ENCODE measurements around the gene DENND1C.

Gene DENND1C

GRCh38 chr19:6439743-6440142 lies 41.8 kb downstream of the DENND1C start:
- TF ChIP-seq TAF1 (IDR thresholded peaks at IDR 0.05; ENCODE audit: borderline replicate concordance, insufficient read depth, low read length) = no peak
- no peak for TF ChIP-seq FOXP2 (optimal IDR thresholded peaks at IDR 0.05; ENCODE audit: borderline replicate concordance, extremely low read depth, extremely low read length, insufficient read depth)
- no peak for TF ChIP-seq REST (IDR thresholded peaks at IDR 0.05; ENCODE audit: insufficient read depth in 1 of 2, low read depth in 2 of 2, low read length in 2 of 2)
- TF ChIP-seq POLR2AphosphoS5 (IDR thresholded peaks at IDR 0.05; ENCODE audit: low read depth, low read length) = no peak

GRCh38 chr19:6433663-6434062 lies 47.9 kb downstream of the DENND1C start, which contains the start of gene SLC25A41:
Gene SLC25A41 (minus strand): TSS chr19:6433763. CDS start chr19:6433693, 70 bp downstream.
- TF ChIP-seq REST (IDR thresholded peaks at IDR 0.05; ENCODE audit: insufficient read depth in 1 of 2, low read depth in 2 of 2, low read length in 2 of 2) = no peak
- no peak for TF ChIP-seq TAF1 (IDR thresholded peaks at IDR 0.05; ENCODE audit: borderline replicate concordance, insufficient read depth, low read length)
- TF ChIP-seq POLR2AphosphoS5 (IDR thresholded peaks at IDR 0.05; ENCODE audit: low read depth, low read length) = no peak
- TF ChIP-seq SIN3A (IDR thresholded peaks at IDR 0.05; ENCODE audit: borderline replicate concordance, insufficient read depth, low read length) = no peak
- no peak for TF ChIP-seq FOXP2 (optimal IDR thresholded peaks at IDR 0.05; ENCODE audit: borderline replicate concordance, extremely low read depth, extremely low read length, insufficient read depth)

GRCh38 chr19:6433165-6433564 lies 48.4 kb downstream of the DENND1C start:
- TF ChIP-seq TAF1 (IDR thresholded peaks at IDR 0.05; ENCODE audit: borderline replicate concordance, insufficient read depth, low read length) (no peak), POLR2AphosphoS5 (IDR thresholded peaks at IDR 0.05; ENCODE audit: low read depth, low read length) (no peak), FOXP2 (optimal IDR thresholded peaks at IDR 0.05; ENCODE audit: borderline replicate concordance, extremely low read depth, extremely low read length, insufficient read depth) (no peak), REST (IDR thresholded peaks at IDR 0.05; ENCODE audit: insufficient read depth in 1 of 2, low read depth in 2 of 2, low read length in 2 of 2) (no peak)

GRCh38 chr19:6431891-6432290 lies 49.7 kb downstream of the DENND1C start:
- TF ChIP-seq TAF1 (IDR thresholded peaks at IDR 0.05; ENCODE audit: borderline replicate concordance, insufficient read depth, low read length) (no peak), FOXP2 (optimal IDR thresholded peaks at IDR 0.05; ENCODE audit: borderline replicate concordance, extremely low read depth, extremely low read length, insufficient read depth) (no peak), REST (IDR thresholded peaks at IDR 0.05; ENCODE audit: insufficient read depth in 1 of 2, low read depth in 2 of 2, low read length in 2 of 2) (no peak)
